ENCODE measurements around the gene ZCCHC3.

GRCh38 chr20:286508-286907, 10.9 kb upstream of the ZCCHC3 start:
- TF ChIP-seq POLR2A (IDR thresholded peaks at IDR 0.05; ENCODE audit: low read length) (no peak), GATA1 (IDR thresholded peaks at IDR 0.05; ENCODE audit: low read depth, low read length) (no peak)

Measured in erythroblast (primary cell).